Muscle layer of duodenum (tissue), 2 donors: Measurements from ENCODE around the gene C1orf105.

Experiments used
- H3K27ac ChIP-seq: one replicate; pipeline ENCODE4 v1.7.0; 2013; ENCODE audit warnings: mild to moderate bottlenecking, low read length
- H3K27me3 ChIP-seq: one replicate; pipeline ENCODE4 v1.7.0; 2013; ENCODE audit warnings: low read depth, mild to moderate bottlenecking, control low read depth, low read length
- H3K36me3 ChIP-seq, 2 donors: one replicate each; pipeline ENCODE4 v1.7.0; 2013; ENCODE audit warnings: low read length in 2 of 2, control low read depth in 1 of 2, mild to moderate bottlenecking in 1 of 2; ENCODE audit not compliant: insufficient read depth in 2 of 2, control insufficient read depth in 1 of 2
- H3K4me1 ChIP-seq, 2 donors: one replicate each; pipeline ENCODE4 v1.7.0; 2013; ENCODE audit warnings: low read length in 2 of 2, mild to moderate bottlenecking in 2 of 2, control low read depth in 1 of 2, moderate library complexity in 1 of 2; ENCODE audit not compliant: insufficient read depth in 2 of 2, control insufficient read depth in 1 of 2
- H3K4me3 ChIP-seq, 2 donors: one replicate each; pipeline ENCODE4 v1.7.0; 2013; ENCODE audit warnings: low read length in 2 of 2, low read depth in 1 of 2, mild to moderate bottlenecking in 1 of 2
- H3K9me3 ChIP-seq, 2 donors: one replicate each; pipeline ENCODE4 v1.7.0; 2013; ENCODE audit warnings: low read length in 2 of 2, control low read depth in 1 of 2, mild to moderate bottlenecking in 1 of 2; ENCODE audit not compliant: control insufficient read depth in 1 of 2
- donor health status: healthy.

C1orf105 gene

DNA sequence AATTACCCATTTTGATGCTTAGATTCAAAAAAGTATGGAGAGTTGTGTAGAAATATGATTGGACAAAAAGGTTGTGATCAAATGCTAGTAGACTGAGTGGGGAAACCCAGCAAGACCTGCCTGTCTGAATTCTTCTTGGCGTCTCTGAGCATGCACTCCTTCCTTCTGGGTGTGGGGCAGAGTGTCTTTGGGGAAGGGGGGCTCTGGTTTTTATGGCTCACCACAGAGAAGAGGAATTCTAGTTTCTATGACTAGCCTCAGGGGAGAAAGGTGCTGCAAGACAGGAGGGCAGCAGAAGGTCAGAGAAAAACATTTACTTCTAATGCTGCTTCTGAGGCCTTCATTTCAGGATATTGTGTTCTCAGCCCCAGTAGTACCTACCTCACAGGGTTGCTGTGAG lies 57.3 kb downstream of the C1orf105 start:
- Histone ChIP-seq H3K4me3 (no peak overlapping the region), H3K27me3 (no peaks in the 10 kb centered on the region), H3K27ac (no peak overlapping the region), H3K4me1 (no peaks in the 10 kb centered on the region), H3K36me3 (no peaks in the 10 kb centered on the region), H3K9me3 (no peaks in the 10 kb centered on the region)

DNA sequence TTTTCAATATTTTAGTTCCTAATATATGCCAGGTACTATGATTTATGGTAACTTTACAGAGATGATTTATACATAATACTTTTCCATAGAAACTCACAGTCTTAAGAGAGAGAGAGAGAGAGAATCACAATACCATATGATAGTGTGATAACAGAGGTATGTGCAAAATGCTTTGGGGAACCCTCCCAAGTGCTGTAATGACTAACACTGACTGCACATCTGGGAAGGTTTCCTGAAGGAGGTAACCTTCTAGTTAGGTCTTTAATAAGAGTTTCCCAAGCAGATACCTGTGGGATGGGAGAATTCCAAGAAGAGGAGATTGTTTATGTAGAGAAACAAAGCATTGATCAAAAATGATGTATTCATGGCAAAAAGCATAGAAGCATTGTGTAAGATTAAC lies 58.0 kb downstream of the C1orf105 start:
- no peak overlapping the region for H3K27ac ChIP-seq
- no peak overlapping the region for H3K4me3 ChIP-seq
- no peaks in the 10 kb centered on the region for H3K27me3 ChIP-seq
- H3K36me3 ChIP-seq = no peaks in the 10 kb centered on the region
- no peaks in the 10 kb centered on the region for H3K4me1 ChIP-seq
- H3K9me3 ChIP-seq = no peaks in the 10 kb centered on the region

DNA sequence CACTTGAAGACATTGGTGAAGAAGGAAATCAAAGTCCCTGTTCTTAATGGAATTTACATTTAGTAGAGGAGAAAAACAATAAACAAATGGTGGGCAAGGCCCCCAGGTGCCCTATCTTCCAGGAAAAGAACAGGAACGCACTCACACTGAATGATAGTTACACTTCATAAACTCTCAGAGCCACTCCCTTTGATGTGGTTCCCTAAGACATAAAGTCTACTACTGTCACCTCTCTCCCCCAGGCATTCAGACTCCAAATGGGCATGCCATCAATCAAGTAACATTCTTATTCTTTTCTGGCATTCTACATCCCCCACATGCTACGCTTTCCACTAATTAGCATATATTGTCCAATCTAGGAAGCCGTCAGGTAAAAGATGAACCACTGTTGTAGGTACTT lies 59.9 kb downstream of the C1orf105 start:
- no peaks in the 10 kb centered on the region for H3K36me3 ChIP-seq
- H3K9me3 ChIP-seq = no peaks in the 10 kb centered on the region
- H3K27me3 ChIP-seq = no peaks in the 10 kb centered on the region
- H3K27ac ChIP-seq = no peak overlapping the region
- no peaks in the 10 kb centered on the region for H3K4me1 ChIP-seq
- H3K4me3 ChIP-seq = no peak overlapping the region

DNA sequence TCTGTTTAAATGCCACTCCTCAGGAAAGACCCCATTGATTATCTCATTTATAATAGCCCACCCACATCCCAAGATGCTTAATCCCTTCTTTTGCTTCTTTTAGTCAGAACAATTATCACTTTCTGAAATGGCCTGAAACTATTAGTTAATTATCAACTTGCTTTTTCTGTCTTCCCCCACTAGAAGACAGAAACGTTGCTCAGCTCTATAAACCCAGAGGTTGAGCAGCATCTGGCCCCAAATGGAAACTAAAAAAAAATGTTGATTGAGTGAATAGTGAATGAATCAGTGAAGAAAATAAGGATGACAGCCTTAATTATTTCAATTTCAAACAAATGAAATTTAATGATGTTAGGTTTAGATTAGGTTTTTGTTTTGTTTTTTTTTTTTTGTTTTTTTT lies 61.6 kb downstream of the C1orf105 start:
- Histone ChIP-seq H3K4me3 (no peak overlapping the region), H3K9me3 (no peaks in the 10 kb centered on the region), H3K4me1 (no peaks in the 10 kb centered on the region), H3K27me3 (no peaks in the 10 kb centered on the region), H3K27ac (no peak overlapping the region), H3K36me3 (no peaks in the 10 kb centered on the region)

DNA sequence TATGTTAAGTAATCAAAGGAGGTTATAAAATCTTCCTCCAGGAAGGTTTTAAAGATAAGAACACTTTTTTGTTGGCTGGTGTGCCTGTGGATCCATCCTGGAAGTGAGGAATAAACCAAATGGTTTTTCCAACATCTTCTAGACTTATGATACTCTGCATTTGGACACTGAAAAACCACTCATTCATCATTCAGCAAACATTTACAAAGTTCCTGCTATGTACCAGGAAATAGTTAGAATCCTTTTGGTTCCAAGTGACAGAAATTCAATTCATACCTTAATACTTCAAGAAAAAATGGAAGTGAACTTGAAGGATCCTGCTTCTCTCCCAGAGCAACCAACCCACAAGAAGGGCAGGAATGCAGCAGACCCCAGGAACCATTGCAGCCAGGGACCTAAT lies 63.0 kb downstream of the C1orf105 start:
- Histone ChIP-seq H3K36me3 (no peaks in the 10 kb centered on the region), H3K27me3 (no peaks in the 10 kb centered on the region), H3K9me3 (no peaks in the 10 kb centered on the region), H3K27ac (no peak overlapping the region), H3K4me3 (no peak overlapping the region), H3K4me1 (no peaks in the 10 kb centered on the region)

DNA sequence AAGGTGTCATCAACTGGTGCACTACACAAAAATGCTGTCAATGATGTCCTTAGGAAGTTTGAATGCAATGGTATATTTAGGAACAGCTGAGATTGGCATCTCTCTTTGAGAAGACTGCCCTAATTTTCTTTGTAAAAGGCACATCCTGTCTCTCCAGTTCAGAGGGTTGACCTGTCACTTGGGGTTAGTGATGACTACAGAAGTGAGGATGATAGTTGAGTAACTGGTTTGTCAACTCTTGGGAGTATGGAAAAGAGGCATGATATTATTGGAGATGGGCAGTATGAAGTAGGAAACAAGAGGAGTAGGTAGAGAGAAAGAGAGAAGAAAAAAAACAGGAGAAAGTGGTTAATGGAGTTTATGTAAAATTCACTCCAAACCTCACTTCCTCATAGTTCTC lies 63.8 kb downstream of the C1orf105 start:
- Histone ChIP-seq H3K4me3 (no peak overlapping the region), H3K27ac (no peak overlapping the region), H3K36me3 (no peaks in the 10 kb centered on the region), H3K4me1 (no peaks in the 10 kb centered on the region), H3K9me3 (no peaks in the 10 kb centered on the region), H3K27me3 (no peaks in the 10 kb centered on the region)

DNA sequence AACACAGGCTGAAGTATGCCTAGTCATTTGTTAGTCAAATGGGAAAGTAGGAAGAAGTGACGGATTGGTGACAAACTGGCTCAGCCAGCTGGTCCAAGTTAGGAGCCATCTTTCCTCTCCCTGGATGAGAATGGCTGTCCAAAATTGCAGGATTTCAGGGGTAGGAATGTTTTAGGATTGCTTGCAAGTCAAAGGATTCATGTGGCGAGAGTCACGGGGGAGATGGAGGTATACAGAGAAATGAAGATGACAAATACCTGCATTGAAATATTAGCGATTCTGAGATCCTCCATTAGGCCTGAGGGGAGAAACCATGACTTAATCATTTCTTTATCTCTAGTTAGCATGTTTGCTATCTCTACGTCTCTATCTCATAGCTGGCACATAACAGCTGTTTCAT lies 65.1 kb downstream of the C1orf105 start:
- Histone ChIP-seq H3K27me3 (no peaks in the 10 kb centered on the region), H3K9me3 (no peaks in the 10 kb centered on the region), H3K36me3 (no peaks in the 10 kb centered on the region), H3K4me3 (no peak overlapping the region), H3K4me1 (no peaks in the 10 kb centered on the region), H3K27ac (no peak overlapping the region)

DNA sequence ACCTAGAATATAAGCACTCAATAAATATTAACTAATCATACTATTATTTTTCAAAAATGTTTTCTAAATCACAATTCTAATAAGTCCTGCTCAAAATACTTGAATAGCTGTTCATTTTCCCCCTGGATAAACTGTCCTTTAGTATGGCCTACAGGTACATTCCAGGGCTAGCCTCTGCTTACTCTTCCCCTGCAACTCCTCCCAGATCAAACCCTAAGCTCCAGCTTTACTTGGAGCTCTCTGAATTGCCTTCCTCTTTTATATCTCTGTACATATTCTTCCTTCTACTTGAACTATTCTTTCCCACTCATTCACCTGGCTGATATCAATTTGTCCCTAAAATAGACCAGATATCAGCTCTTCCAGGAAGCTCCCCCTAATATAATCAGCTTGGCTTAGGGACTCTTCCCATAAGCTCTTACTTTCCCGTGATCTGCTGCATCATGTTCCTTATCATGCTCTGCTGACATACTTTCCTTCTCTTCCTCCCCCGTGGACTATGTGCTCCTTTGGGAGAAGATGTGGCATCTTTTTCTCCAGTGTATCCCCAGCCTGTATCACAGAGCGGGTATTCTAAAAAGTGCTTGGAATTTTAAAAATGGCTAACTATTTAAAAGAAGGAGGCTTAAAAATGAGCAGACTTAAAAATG lies 66.4 kb downstream of the C1orf105 start:
- no peaks in the 10 kb centered on the region for H3K9me3 ChIP-seq
- no peaks in the 10 kb centered on the region for H3K4me1 ChIP-seq
- no peaks in the 10 kb centered on the region for H3K36me3 ChIP-seq
- no peak overlapping the region for H3K4me3 ChIP-seq
- H3K27ac ChIP-seq = no peak overlapping the region
- H3K27me3 ChIP-seq = no peaks in the 10 kb centered on the region

DNA sequence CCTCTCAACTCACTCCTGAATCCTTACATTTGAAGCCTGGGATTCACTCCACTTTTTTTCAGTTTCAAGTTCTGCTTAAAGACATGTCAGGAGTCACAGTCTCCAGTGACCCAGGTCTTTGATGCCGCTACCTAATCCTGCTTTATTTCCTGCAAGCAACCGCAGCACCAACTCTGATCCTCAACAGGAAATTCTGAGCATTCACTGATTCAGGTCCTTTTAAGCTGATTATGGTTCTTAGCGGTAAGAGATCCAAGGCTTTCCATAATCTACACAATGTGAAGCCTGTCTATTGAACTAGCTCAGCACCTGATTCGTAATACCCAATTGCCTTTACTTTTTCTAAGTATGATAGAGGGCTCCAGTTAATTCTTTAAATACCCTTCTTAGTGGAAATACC lies 67.1 kb downstream of the C1orf105 start:
- Histone ChIP-seq H3K36me3 (no peaks in the 10 kb centered on the region), H3K4me3 (no peak overlapping the region), H3K27ac (no peak overlapping the region), H3K27me3 (no peaks in the 10 kb centered on the region), H3K9me3 (no peaks in the 10 kb centered on the region), H3K4me1 (no peaks in the 10 kb centered on the region)

DNA sequence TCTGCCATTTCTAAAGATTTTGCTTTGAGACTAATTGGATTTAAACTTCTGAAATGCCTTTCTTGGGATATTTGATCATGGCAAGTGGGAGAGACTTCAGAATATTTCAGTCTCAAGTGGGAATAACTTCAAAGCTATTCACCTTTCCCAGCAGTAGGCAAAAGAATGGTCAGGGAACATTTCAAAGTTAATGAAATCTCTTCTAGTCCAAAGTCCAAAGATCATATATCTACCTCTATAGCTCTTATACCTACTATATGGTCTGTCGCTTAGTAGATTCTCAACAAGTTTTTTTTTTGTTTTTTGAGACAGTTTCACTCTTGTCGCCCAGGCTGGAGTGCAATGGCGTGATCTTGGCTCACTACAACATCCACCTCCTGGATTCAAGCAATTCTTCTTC lies 67.9 kb downstream of the C1orf105 start:
- H3K27ac ChIP-seq = no peak overlapping the region
- no peaks in the 10 kb centered on the region for H3K36me3 ChIP-seq
- no peaks in the 10 kb centered on the region for H3K9me3 ChIP-seq
- no peaks in the 10 kb centered on the region for H3K4me1 ChIP-seq
- no peaks in the 10 kb centered on the region for H3K27me3 ChIP-seq
- no peak overlapping the region for H3K4me3 ChIP-seq

DNA sequence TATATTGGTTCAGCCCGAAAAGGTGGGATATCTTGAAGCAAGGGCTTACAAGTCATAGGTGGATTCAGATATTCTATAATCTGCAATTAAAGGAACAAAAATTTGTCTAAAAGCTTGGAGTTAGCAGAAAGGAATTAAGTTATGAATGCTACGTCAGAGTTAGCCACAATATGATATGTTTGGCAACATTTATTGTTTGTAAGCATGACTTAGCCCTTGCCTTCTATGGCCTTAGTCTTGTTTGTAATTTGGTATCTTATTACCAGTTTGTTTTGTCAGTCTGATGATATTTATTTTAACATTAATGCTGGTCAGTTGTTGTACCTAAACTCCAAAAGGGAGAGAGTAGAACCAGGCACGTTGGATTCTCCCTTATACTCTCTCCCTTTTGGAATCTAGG lies 69.4 kb downstream of the C1orf105 start:
- no peaks in the 10 kb centered on the region for H3K36me3 ChIP-seq
- no peaks in the 10 kb centered on the region for H3K9me3 ChIP-seq
- H3K4me3 ChIP-seq = no peak overlapping the region
- H3K27ac ChIP-seq = no peak overlapping the region
- H3K27me3 ChIP-seq = no peaks in the 10 kb centered on the region
- no peaks in the 10 kb centered on the region for H3K4me1 ChIP-seq

DNA sequence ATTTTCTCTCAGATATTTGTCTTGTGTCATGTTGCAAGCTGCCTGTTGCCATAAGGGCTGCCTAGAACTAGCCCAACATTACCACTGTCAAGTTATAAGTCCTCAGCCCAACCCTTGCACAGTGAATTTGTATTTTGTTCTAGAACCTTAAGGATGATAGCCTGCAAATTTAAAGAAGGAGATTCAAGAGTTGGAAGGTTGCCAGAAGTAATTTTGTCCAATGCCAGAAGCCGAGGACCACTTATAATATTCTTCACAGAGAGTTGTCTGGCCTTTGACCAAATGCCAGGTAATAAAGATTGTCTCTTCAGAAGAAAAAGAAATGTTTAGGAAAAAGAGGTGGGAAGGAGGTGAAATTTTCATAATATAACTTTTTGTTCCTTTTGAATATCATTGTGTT lies 71.9 kb downstream of the C1orf105 start:
- Histone ChIP-seq H3K4me3 (no peak overlapping the region), H3K9me3 (no peaks in the 10 kb centered on the region), H3K4me1 (no peaks in the 10 kb centered on the region), H3K27me3 (no peaks in the 10 kb centered on the region), H3K36me3 (no peaks in the 10 kb centered on the region), H3K27ac (no peak overlapping the region)
